GM21528 (cell line): ENCODE data around the gene CRISP2.

Experiments used
- ATAC-seq: cut with Tn5 transposase; IDR thresholded peaks from one replicate; pipeline ENCODE4 v1.9.1; 2021; ENCODE audit warnings: mild to moderate bottlenecking, moderate library complexity; ENCODE audit not compliant: unreplicated experiment, low FRiP score

Gene CRISP2

GRCh38 chr6:49662231-49662891 is 51.0 kb downstream of the CRISP2 start:
- ATAC-seq = no peak

GRCh38 chr6:49653942-49654341 is 59.4 kb downstream of the CRISP2 start:
- no peak for ATAC-seq

GRCh38 chr6:49653438-49653837 is 59.9 kb downstream of the CRISP2 start:
- no peak for ATAC-seq

GRCh38 chr6:49651239-49651638 is 62.1 kb downstream of the CRISP2 start:
- no peak for ATAC-seq

- ATAC-seq = no peak
These were observed 63.4 kb downstream of the CRISP2 start for GRCh38 chr6:49649988-49650387.

- no peak for ATAC-seq
These were observed 65.3 kb downstream of the CRISP2 start for GRCh38 chr6:49648036-49648435.

GRCh38 chr6:49647476-49647875 is 65.9 kb downstream of the CRISP2 start:
- ATAC-seq = no peak

GRCh38 chr6:49646942-49647341 is 66.4 kb downstream of the CRISP2 start:
- no peak for ATAC-seq

GRCh38 chr6:49646130-49646824 is 67.1 kb downstream of the CRISP2 start:
- no peak for ATAC-seq

GRCh38 chr6:49645139-49645538 is 68.2 kb downstream of the CRISP2 start:
- ATAC-seq = no peak
